T-helper 2 cell treated with Interferon-gamma antibody and Interleukin-4, amounts not matched to agents 5 μg/mL and 100 μg/mL, for 36 hours (primary cell): Measurements from ENCODE around the gene BCHE.

Source experiments
- DNase-seq: peaks from one replicate; pipeline ENCODE4 v3.0.0; 2021; ENCODE audit warnings: low spot score
- H3K27ac Mint-ChIP-seq: one replicate; pipeline ENCODE4 v1.8.0; 2021; ENCODE audit warnings: mild to moderate bottlenecking, mixed read lengths
- H3K27me3 Mint-ChIP-seq: one replicate; pipeline ENCODE4 v1.8.0; 2021; ENCODE audit warnings: low read depth, mixed read lengths
- H3K36me3 Mint-ChIP-seq: one replicate; pipeline ENCODE4 v1.8.0; 2021; ENCODE audit warnings: low read depth, mixed read lengths
- H3K4me1 Mint-ChIP-seq: one replicate; pipeline ENCODE4 v1.8.0; 2021; ENCODE audit warnings: low read depth, mixed read lengths
- H3K4me3 Mint-ChIP-seq: one replicate; pipeline ENCODE4 v1.8.0; 2022; ENCODE audit warnings: mild to moderate bottlenecking, moderate library complexity, mixed read lengths
- H3K9me3 Mint-ChIP-seq: one replicate; pipeline ENCODE4 v1.8.0; 2021; ENCODE audit warnings: mixed read lengths

The BCHE gene

DNA sequence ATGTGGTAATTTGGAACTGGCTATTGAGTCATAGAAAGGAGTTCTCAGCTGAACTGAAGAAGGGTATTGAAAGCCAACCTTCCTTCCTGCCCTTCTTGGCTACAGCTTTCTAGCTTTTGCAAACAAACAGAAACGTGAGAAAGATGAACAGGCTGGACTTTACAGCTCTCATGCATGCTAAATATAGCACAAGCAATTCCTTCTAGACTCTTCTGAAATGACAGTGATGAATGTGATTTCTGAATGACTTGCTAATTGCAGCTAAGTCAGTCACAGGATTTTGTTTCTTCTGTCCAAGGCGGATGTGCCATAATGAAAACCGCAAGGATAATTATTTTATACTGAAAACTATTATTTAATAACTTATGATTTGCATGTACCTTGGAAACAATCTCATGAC, 36.3 kb downstream of the BCHE start:
- H3K9me3 Mint-ChIP-seq: peaks cover 9% of the 10 kb centered on the region
- no peaks in the 10 kb centered on the region for H3K4me1 Mint-ChIP-seq
- no peak overlapping the region for H3K4me3 Mint-ChIP-seq
- H3K27ac Mint-ChIP-seq: no peak overlapping the region
- H3K36me3 Mint-ChIP-seq: no peaks in the 10 kb centered on the region
- no peaks in the 10 kb centered on the region for H3K27me3 Mint-ChIP-seq
- DNase-seq: no peak

DNA sequence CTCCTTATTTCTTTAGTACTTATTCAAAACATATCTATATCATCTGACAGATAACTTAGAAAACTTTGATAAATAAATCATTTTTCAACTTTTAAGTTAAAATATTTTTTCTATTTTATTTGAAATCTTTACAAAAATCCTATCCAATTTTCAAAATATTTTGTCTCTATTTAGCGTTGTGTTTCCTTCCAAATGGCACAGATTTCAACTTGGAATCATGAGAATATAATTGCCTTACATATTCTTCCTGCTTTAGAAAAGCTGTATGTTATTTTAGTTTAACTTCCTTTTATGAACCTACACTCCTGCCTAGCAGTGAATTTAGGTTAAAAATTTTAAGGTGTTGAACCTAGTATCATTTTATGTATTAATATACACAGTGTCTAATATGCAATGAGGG, 38.2 kb downstream of the BCHE start:
- H3K36me3 Mint-ChIP-seq: no peaks in the 10 kb centered on the region
- DNase-seq: no peak
- H3K9me3 Mint-ChIP-seq: peaks cover 9% of the 10 kb centered on the region
- H3K4me1 Mint-ChIP-seq: no peaks in the 10 kb centered on the region
- H3K27ac Mint-ChIP-seq: no peak overlapping the region
- H3K27me3 Mint-ChIP-seq: no peaks in the 10 kb centered on the region
- no peak overlapping the region for H3K4me3 Mint-ChIP-seq

DNA sequence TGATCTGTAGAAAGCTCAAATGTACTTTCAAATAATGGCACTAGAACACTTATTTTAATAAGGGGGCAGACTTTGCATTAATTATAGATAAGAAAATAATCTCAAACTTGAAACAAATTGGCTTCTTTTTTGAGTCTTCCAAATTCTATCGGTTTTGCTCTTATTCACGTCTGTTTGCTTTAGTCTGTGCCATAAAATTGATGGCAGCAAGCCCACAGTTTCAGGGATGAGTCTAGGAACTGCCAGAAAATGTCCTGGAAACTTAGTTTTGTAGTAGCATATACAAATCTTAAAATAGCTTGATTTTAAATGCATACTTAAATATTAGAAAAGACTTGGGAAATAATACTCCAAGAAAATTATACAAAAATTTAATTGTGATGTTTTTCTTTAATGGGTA, 39.7 kb downstream of the BCHE start:
- Mint-ChIP-seq H3K36me3 (no peaks in the 10 kb centered on the region), H3K27ac (no peak overlapping the region), H3K4me1 (no peaks in the 10 kb centered on the region), H3K4me3 (no peak overlapping the region), H3K9me3 (peaks cover 18% of the 10 kb centered on the region), H3K27me3 (no peaks in the 10 kb centered on the region)
- no peak for DNase-seq

DNA sequence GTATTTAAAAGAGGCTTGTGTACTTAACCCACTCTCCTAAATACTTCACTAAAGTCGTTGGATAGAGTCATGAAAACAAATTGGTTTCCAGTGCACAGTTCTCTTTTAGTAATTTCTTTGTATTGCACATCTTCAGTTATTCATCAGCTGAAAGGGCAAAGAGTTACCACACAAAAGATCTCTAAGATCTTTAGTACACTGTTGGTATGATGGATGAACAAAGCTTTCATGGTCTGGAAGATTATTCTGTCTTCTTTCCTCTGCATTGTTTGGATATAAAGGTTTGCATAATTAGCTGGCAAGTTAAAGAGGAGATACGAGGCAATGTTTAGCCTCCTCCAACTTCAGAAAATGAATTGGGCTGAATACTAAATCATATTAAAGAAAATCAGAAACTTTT, 40.5 kb downstream of the BCHE start:
- no peak overlapping the region for H3K27ac Mint-ChIP-seq
- H3K9me3 Mint-ChIP-seq: peaks cover 14% of the 10 kb centered on the region
- H3K27me3 Mint-ChIP-seq: no peaks in the 10 kb centered on the region
- H3K4me1 Mint-ChIP-seq: no peaks in the 10 kb centered on the region
- H3K36me3 Mint-ChIP-seq: no peaks in the 10 kb centered on the region
- DNase-seq: no peak
- no peak overlapping the region for H3K4me3 Mint-ChIP-seq

DNA sequence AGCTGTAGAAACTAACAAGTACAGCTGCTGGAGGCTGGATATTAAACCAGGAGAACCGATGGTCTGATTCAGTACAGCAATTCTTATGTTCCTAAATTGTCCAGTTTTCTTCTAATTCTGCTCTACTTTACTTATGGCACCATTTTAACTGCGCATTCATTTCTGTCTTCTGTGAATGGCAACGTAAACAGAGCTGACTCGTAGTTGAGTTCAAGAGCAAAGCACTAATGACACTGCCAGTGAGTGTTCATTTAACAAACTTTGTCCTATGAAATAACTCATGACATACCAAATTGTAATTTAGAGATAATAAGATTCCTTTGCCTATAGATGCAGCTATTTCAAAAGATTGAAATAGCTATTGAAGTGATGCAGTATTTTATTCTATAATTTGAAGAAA, 48.7 kb downstream of the BCHE start:
- no peak overlapping the region for H3K27ac Mint-ChIP-seq
- no peak overlapping the region for H3K4me3 Mint-ChIP-seq
- DNase-seq: no peak
- H3K27me3 Mint-ChIP-seq: no peaks in the 10 kb centered on the region
- H3K4me1 Mint-ChIP-seq: no peaks in the 10 kb centered on the region
- H3K9me3 Mint-ChIP-seq: peaks cover 39% of the 10 kb centered on the region
- H3K36me3 Mint-ChIP-seq: no peaks in the 10 kb centered on the region

DNA sequence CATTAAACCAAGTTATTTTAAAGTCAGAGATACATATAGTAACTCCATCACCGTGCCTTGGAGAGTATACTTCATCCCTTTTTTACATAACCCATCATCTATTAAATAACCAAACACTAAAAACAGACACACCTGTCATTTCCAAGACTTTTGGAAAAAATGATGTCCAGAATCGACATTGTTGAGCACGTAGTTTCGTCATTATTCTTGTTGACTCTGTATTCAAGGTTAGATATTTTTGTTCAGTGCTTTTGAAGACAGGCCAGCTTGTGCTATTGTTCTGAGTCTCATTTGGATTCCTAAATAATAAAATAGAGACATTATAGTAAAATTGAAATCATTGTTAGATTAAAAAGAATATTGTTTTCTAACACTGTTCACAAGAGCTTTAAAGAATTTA, 51.2 kb downstream of the BCHE start:
- no peaks in the 10 kb centered on the region for H3K27me3 Mint-ChIP-seq

DNA sequence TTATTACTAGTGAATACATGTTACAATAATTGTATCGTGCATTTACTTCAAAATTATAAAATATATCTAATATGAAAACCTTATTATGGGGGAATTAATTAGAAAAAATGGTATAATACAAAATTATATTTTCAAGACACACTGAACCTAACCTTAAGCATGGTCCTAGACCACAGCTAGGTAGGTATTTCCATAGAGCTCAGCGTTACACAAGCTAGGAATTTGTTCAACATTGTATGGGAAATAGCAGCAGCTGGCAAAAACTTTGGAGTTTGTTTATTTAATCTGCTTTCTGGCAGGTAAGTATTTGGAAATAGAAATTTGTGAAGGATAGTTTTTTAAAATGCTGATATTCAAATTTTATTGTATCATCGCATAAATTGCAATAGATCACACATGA, 52.9 kb downstream of the BCHE start:
- Mint-ChIP-seq H3K27ac (no peak overlapping the region), H3K4me1 (no peaks in the 10 kb centered on the region), H3K9me3 (peaks cover 20% of the 10 kb centered on the region), H3K27me3 (no peaks in the 10 kb centered on the region), H3K36me3 (no peaks in the 10 kb centered on the region), H3K4me3 (no peak overlapping the region)
- DNase-seq: no peak

More for the DNA sequence above, 51.2 kb downstream of the BCHE start:
- peaks cover 29% of the 10 kb centered on the region for H3K9me3 Mint-ChIP-seq
- H3K4me3 Mint-ChIP-seq: no peak overlapping the region
- no peaks in the 10 kb centered on the region for H3K36me3 Mint-ChIP-seq
- H3K27ac Mint-ChIP-seq: no peak overlapping the region
- DNase-seq: no peak
- no peaks in the 10 kb centered on the region for H3K4me1 Mint-ChIP-seq

DNA sequence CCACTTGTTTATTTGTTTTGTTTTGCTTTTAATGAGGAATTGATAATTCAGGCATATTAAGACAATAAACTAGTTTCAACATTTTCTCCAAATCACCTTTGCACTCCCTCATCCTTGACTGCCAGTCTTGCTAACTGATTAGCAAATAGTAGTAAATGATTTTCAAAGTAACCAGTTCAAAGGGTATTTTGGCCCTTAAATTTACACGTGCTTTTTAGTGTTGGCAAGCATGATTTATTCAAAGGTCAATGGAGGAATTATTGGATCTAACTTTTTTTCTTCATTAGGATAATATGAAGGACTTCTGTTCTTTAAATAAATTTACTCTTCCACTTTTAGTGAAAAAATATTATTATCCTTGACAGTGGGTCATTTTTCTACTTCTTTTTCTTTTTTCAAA, 53.8 kb downstream of the BCHE start:
- no peak overlapping the region for H3K27ac Mint-ChIP-seq
- H3K27me3 Mint-ChIP-seq: no peaks in the 10 kb centered on the region
- H3K4me3 Mint-ChIP-seq: no peak overlapping the region
- H3K36me3 Mint-ChIP-seq: no peaks in the 10 kb centered on the region
- peaks cover 20% of the 10 kb centered on the region for H3K9me3 Mint-ChIP-seq
- no peak for DNase-seq
- H3K4me1 Mint-ChIP-seq: no peaks in the 10 kb centered on the region

DNA sequence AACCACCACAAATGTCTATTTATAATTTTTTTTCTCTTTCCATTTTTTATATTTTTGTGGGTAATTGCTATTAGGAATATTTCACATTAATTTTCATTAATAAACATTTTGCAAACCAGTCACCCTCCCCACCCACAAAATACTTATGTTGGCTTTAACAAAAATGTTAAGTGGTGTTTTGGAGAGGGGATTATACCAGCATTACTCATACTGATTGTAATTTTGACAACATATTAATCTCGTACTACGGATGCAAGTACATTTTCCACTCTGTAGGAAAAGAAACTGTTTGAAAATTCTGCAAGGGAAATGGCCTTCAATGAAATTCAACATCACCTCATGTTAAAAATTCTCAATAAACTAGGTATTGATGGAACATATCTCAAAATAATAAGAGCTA, 58.3 kb downstream of the BCHE start:
- H3K4me3 Mint-ChIP-seq: no peak overlapping the region
- H3K4me1 Mint-ChIP-seq: no peaks in the 10 kb centered on the region
- no peak for DNase-seq
- no peaks in the 10 kb centered on the region for H3K36me3 Mint-ChIP-seq
- H3K27me3 Mint-ChIP-seq: no peaks in the 10 kb centered on the region
- peaks cover 4% of the 10 kb centered on the region for H3K9me3 Mint-ChIP-seq
- H3K27ac Mint-ChIP-seq: no peak overlapping the region

DNA sequence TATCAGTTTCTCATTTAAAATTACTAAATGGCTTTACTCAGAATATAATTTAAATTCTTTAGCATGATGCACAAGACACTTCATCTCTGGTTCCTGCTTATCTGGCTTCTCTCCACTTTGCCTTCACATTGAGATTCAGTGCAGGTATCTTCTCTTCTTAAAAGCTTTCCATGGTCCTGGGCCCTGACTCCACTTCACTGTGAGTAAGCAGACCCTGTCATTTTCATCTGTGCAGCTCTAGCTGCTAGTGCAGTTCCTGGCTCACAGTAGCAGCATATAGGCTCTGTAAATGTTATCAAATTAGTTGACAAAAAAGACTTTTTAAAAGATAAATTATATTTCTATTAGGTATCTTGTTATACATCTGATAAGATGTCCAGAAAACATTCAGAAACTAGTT, 58.8 kb downstream of the BCHE start:
- Mint-ChIP-seq H3K4me1 (no peaks in the 10 kb centered on the region), H3K36me3 (no peaks in the 10 kb centered on the region), H3K4me3 (no peak overlapping the region), H3K27ac (no peak overlapping the region), H3K9me3 (peaks cover 4% of the 10 kb centered on the region), H3K27me3 (no peaks in the 10 kb centered on the region)
- DNase-seq: no peak

DNA sequence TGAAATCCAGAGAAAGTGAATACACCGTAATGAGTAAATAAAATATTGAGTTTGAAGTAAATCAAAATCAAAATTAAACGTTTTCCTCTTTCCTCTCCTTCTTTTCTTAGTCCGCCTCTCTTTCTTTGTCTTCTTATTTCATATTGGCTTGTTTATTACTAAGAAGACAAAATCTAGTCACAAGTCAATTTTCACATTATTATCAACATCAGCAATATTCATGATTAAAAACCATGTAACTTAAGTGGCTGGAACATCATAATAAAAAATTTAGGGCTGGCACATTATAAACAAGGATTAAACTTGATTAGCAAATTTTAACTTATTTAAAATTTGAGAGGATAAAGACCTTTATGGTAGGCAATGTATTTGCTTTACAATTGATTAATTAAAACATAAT, 61.4 kb downstream of the BCHE start:
- DNase-seq: no peak
- H3K27me3 Mint-ChIP-seq: no peaks in the 10 kb centered on the region
- no peaks in the 10 kb centered on the region for H3K4me1 Mint-ChIP-seq
- no peak overlapping the region for H3K27ac Mint-ChIP-seq
- no peaks in the 10 kb centered on the region for H3K36me3 Mint-ChIP-seq
- H3K4me3 Mint-ChIP-seq: no peak overlapping the region
- H3K9me3 Mint-ChIP-seq: no peaks in the 10 kb centered on the region

DNA sequence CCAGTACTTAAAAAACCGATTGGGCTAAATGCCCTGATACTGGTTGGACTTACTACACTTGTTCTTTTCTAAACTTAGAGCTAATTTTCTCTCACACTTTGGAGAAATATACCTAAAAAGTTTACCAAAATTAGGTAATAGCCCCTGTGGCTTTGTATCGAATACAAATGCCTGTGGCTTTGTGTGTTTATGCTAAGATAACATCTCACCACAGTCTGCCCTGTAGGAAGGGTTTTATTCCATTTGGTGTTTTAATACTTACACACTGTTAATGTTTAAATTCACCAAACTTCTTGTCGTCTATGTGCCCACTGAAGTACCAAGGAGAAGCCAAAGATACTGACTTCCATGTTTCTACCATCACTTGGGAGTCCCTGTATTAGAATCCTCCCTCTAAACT, 66.4 kb downstream of the BCHE start:
- no peaks in the 10 kb centered on the region for H3K27me3 Mint-ChIP-seq
- DNase-seq: no peak
- H3K27ac Mint-ChIP-seq: no peak overlapping the region
- H3K4me3 Mint-ChIP-seq: no peak overlapping the region
- peaks cover 4% of the 10 kb centered on the region for H3K9me3 Mint-ChIP-seq
- no peaks in the 10 kb centered on the region for H3K4me1 Mint-ChIP-seq
- H3K36me3 Mint-ChIP-seq: no peaks in the 10 kb centered on the region

DNA sequence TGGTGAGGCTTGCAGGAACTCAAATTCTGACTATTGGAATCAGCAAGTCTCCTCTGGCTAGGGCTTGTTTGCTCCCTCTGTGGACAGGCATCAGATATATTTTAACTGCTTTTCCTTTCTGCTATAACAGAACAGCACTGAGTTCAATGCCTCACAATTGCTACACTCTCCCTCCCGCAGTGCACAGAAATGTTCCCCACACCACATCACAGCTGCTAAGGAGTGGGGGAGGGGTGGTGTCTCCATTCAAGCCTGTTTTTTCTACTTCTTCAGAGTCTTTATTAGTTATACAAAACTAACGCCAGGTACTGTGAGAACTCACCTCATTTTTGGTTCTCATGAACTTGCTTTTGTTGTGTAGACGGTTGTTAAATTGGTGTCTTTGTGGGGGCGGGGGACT, 68.5 kb downstream of the BCHE start:
- Mint-ChIP-seq H3K9me3 (peaks cover 4% of the 10 kb centered on the region), H3K27me3 (no peaks in the 10 kb centered on the region), H3K36me3 (no peaks in the 10 kb centered on the region), H3K4me3 (no peak overlapping the region), H3K4me1 (no peaks in the 10 kb centered on the region), H3K27ac (no peak overlapping the region)
- no peak for DNase-seq

DNA sequence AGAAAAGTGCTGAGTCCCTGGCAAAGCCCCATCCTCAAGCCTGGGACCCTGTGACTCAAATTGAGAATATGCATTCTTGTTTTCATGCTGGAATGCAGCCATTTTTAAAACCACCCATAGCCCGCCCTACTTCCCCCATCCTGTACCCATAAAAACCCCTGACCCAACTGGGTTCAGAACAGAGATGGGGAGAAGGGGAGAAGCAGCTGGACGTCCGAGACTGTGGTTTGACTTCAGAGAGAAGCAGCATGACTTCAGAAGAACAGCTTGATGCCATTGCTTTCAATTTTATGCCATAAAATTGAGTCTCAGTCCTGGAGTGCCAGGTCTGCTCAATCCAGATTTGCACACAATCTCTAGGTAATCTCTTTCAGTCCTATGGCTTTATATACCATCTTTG, 78.2 kb downstream of the BCHE start:
- Mint-ChIP-seq H3K27ac (no peak overlapping the region), H3K4me3 (no peak overlapping the region), H3K4me1 (no peaks in the 10 kb centered on the region), H3K9me3 (peaks cover 6% of the 10 kb centered on the region), H3K27me3 (no peaks in the 10 kb centered on the region), H3K36me3 (no peaks in the 10 kb centered on the region)
- DNase-seq: no peak

DNA sequence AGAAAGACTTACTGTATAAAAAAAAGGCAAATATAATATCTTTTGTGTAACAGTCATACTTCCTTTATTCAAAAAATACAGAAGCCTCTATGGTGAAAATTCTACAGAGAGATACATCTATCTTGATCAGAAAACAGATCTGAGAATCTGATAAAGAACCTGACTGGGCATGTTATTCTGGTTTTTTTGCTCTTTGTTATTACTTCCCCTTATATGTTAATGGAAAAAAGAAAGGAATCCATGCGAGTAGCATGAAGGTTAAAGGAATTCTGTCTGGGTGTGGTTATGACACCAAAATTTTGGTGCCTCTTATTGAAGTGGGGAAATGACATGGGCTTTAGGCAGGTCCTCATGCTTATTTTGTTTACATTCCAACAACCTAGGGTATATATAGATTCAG, 81.7 kb downstream of the BCHE start:
- Mint-ChIP-seq H3K27ac (no peak overlapping the region), H3K4me3 (no peak overlapping the region), H3K4me1 (no peaks in the 10 kb centered on the region)

More for the DNA sequence above, 81.7 kb downstream of the BCHE start:
- DNase-seq: no peak
- Mint-ChIP-seq H3K36me3 (no peaks in the 10 kb centered on the region), H3K27me3 (no peaks in the 10 kb centered on the region), H3K9me3 (peaks cover 6% of the 10 kb centered on the region)
